HepG2 (cell line): ENCODE data around the gene NOXRED1. TPM values are rescaled to one million over a fixed set of nuclear protein-coding genes. Genes with fewer than 3 reads are reported as not detected.
A peak's percentile ranks its signal among the peaks of the same experiment; 100 is the strongest.

Source experiments
- AGO2 ChIP-seq: fragments of 200-400 bp; formaldehyde crosslinking; optimal IDR thresholded peaks from 2 replicates; pipeline ENCODE3; 2017; ENCODE audit warnings: mild to moderate bottlenecking, low read depth, low read length, moderate library complexity
- ARHGAP35 ChIP-seq: sonication (generic); formaldehyde crosslinking; IDR thresholded peaks from 2 replicates; pipeline ENCODE4 v1.9.0; 2022; ENCODE audit warnings: mild to moderate bottlenecking, inconsistent platforms, moderate library complexity, missing genetic modification reagents, borderline replicate concordance
- CCDC6 ChIP-seq: sonication (generic); formaldehyde crosslinking; IDR thresholded peaks from 2 replicates; pipeline ENCODE4 v1.8.1; 2022; ENCODE audit warnings: mild to moderate bottlenecking, missing genetic modification reagents, moderate library complexity
- DMTF1 ChIP-seq: sonication (generic); formaldehyde crosslinking; IDR thresholded peaks from 2 replicates; pipeline ENCODE4 v1.4.0; 2020; ENCODE audit warnings: mild to moderate bottlenecking, missing genetic modification reagents
- GZF1 ChIP-seq: sonication (generic); formaldehyde crosslinking; IDR thresholded peaks from 2 replicates; pipeline ENCODE4 v1.5.1; 2020; ENCODE audit warnings: mild to moderate bottlenecking, missing genetic modification reagents
- HDAC1 ChIP-seq: sonication (generic); formaldehyde crosslinking; IDR thresholded peaks from 2 replicates; pipeline ENCODE4 v1.5.1; 2020; ENCODE audit warnings: mild to moderate bottlenecking, missing genetic modification reagents
- HMGXB4 ChIP-seq, 2 experiments: sonication (generic) in 1 of 2; formaldehyde crosslinking in 1 of 2; IDR thresholded peaks; 2 replicates each; pipeline versions ENCODE4 v1.4.0 to v1.6.1; 2018 to 2020; ENCODE audit warnings: missing genetic modification reagents in 2 of 2, borderline replicate concordance in 1 of 2, low read depth in 1 of 2, mild to moderate bottlenecking in 1 of 2, missing biosample characterization in 1 of 2
- HNRNPK ChIP-seq: fragments of 200-400 bp; formaldehyde crosslinking; IDR thresholded peaks from 2 replicates; pipeline ENCODE4 v1.6.1; 2018; ENCODE audit warnings: low read length, low read depth, moderate library complexity, mild to moderate bottlenecking; ENCODE audit not compliant: poor library complexity, severe bottlenecking
- LBX2 ChIP-seq: sonication (generic); formaldehyde crosslinking; IDR thresholded peaks from 2 replicates; pipeline ENCODE4 v1.5.0; 2020; ENCODE audit warnings: missing genetic modification reagents, mild to moderate bottlenecking, borderline replicate concordance
- NFATC3 ChIP-seq: sonication (generic); formaldehyde crosslinking; IDR thresholded peaks from 2 replicates; pipeline ENCODE4 v1.5.1; 2020; ENCODE audit warnings: mild to moderate bottlenecking, missing genetic modification reagents
- PHF20 ChIP-seq: sonication (generic); formaldehyde crosslinking; IDR thresholded peaks from 2 replicates; pipeline ENCODE4 v1.5.0; 2020; ENCODE audit warnings: mild to moderate bottlenecking, missing genetic modification reagents
- RBFOX2 ChIP-seq: fragments of 200-400 bp; formaldehyde crosslinking; IDR thresholded peaks from 2 replicates; pipeline ENCODE4 v1.6.1; 2017; ENCODE audit warnings: low read depth, mild to moderate bottlenecking, low read length
- SAFB2 ChIP-seq: sonication (generic); formaldehyde crosslinking; IDR thresholded peaks from 2 replicates; pipeline ENCODE4 v1.5.1; 2020; ENCODE audit warnings: missing genetic modification reagents, low read depth, mild to moderate bottlenecking, borderline replicate concordance
- TCF12 ChIP-seq, 2 experiments: fragments of 450-650 bp in 1 of 2; sonication (generic) in 1 of 2; formaldehyde crosslinking in 1 of 2; IDR thresholded peaks; 2 replicates each; pipeline versions ENCODE4 v1.6.1 to v1.8.0; 2017 to 2022; ENCODE audit warnings: antibody characterized with exemption in 1 of 2, mild to moderate bottlenecking in 1 of 2, missing genetic modification reagents in 1 of 2, moderate library complexity in 1 of 2
- ZFAT ChIP-seq: sonication (generic); formaldehyde crosslinking; conservative IDR thresholded peaks from 2 replicates; pipeline ENCODE4 v1.8.1; 2023; ENCODE audit warnings: missing genetic modification reagents, inconsistent platforms
- ZNF280B ChIP-seq: sonication (generic); formaldehyde crosslinking; IDR thresholded peaks from 2 replicates; pipeline ENCODE4 v1.5.0; 2020; ENCODE audit warnings: missing genetic modification reagents, mild to moderate bottlenecking, borderline replicate concordance
- ZNF3 ChIP-seq: IDR thresholded peaks from 2 replicates; pipeline ENCODE4 v1.7.0; 2017; ENCODE audit warnings: inconsistent platforms
- ZNF333 ChIP-seq: sonication (generic); formaldehyde crosslinking; IDR thresholded peaks from 2 replicates; pipeline ENCODE4 v1.4.0; 2020; ENCODE audit warnings: mild to moderate bottlenecking, missing genetic modification reagents, borderline replicate concordance
- ZNF800 ChIP-seq: sonication (generic); formaldehyde crosslinking; IDR thresholded peaks from 2 replicates; pipeline ENCODE4 v1.4.0; 2020; ENCODE audit warnings: missing genetic modification reagents
- ZSCAN9 ChIP-seq: IDR thresholded peaks from 2 replicates; pipeline ENCODE4 v1.6.1; 2016; ENCODE audit warnings: borderline replicate concordance
- polyA plus RNA-seq, 8 experiments: library from polyadenylated mRNA; depleted of rRNA in 3 of 8; stranded (reverse) in 7 of 8; unstranded in 1 of 8; fragments of >200 nt; fragmentation: Illumina TruSeq in 4 of 8; extraction: Trizol in 4 of 8; gene quantifications; 2 replicates each; pipeline versions ENCODE4 v1.2.1 to v1.2.3, GENCODE V29; 2011 to 2016; ENCODE audit warnings: low read depth in 4 of 8, missing spikeins in 1 of 8, mixed read lengths in 1 of 8; ENCODE audit not compliant: insufficient read depth in 1 of 8
- total RNA-seq, 5 experiments: library from RNA; depleted of rRNA; stranded (reverse); fragments of >200 nt; fragmentation: Illumina TruSeq; extraction: Trizol; gene quantifications; 2 replicates each; pipeline ENCODE4 v1.2.3, GENCODE V29; 2016; ENCODE audit warnings: low read depth in 1 of 5

The NOXRED1 gene
- total and polyA plus RNA-seq, 2 of the 13 experiments (the other 11 are each of a cell fraction or from before 2014, with no cell fraction given), result 0.24 to 0.41 TPM

- TF ChIP-seq HNRNPK, result no peak
- peak; percentile 73 for TF ChIP-seq AGO2
- 0 out of 2 replicates have a peak, but pooled peaks have one; percentile 7 for TF ChIP-seq ZSCAN9 (CRISPR knock-in tag)
- TF ChIP-seq ARHGAP35 (CRISPR knock-in tag), result 0 out of 2 replicates have a peak, but pooled peaks have one; percentile 14
- no peak for TF ChIP-seq DMTF1
- TF ChIP-seq HDAC1 (CRISPR knock-in tag), result no peak; the same call in none of the 2 replicates
- no peak for TF ChIP-seq TCF12 (IDR thresholded peaks at IDR 0.05)
- TF ChIP-seq TCF12 (CRISPR knock-in tag; IDR thresholded peaks at IDR 0.05), result no peak
- TF ChIP-seq SAFB2, result no peak; the same call in 1 of the 2 replicates
- TF ChIP-seq ZNF800 (CRISPR knock-in tag), result no peak
- TF ChIP-seq CCDC6 (CRISPR knock-in tag), result no peak
- TF ChIP-seq HMGXB4 (CRISPR knock-in tag; IDR thresholded peaks at IDR 0.05; ENCODE audit: borderline replicate concordance in 1 of 2, low read depth in 1 of 2), result 0 out of 4 replicates have a peak, but pooled peaks of 1 of the 2 experiments have one; percentile 6
- TF ChIP-seq LBX2, result no peak
- TF ChIP-seq ZNF333 (CRISPR knock-in tag), result peak; percentile 17; the same call in 1 of the 2 replicates
- TF ChIP-seq NFATC3 (CRISPR knock-in tag), result no peak
- no peak for TF ChIP-seq ZFAT (CRISPR knock-in tag)
- no peak for TF ChIP-seq ZNF3 (CRISPR knock-in tag)
- TF ChIP-seq ZNF280B, result no peak
- 0 out of 2 replicates have a peak, but pooled peaks have one; percentile 9 for TF ChIP-seq RBFOX2
- TF ChIP-seq PHF20, result no peak
- no peak for TF ChIP-seq GZF1 (CRISPR knock-in tag)
These were observed 35.1 kb upstream of the NOXRED1 start (continued) for GRCh38 chr14:77458249-77458950.
